ENCODE results near the gene SLC15A1.
A peak's percentile ranks its signal among the peaks of the same experiment; 100 is the strongest.
"Not testable (repeated sequence)": the region's sequence is repeated elsewhere in the genome, so short reads cannot be mapped to it uniquely, and the experiment has no call there.

Gene SLC15A1

GRCh38 chr13:98781045-98781444 is 28.6 kb upstream of the SLC15A1 start:
- DNase-seq, result no peak

GRCh38 chr13:98780451-98780850 is 28.0 kb upstream of the SLC15A1 start:
- no peak for DNase-seq

GRCh38 chr13:98779695-98780094 is 27.2 kb upstream of the SLC15A1 start:
- no peak for DNase-seq

GRCh38 chr13:98778749-98779148 is 26.3 kb upstream of the SLC15A1 start:
- no peak for DNase-seq

GRCh38 chr13:98776644-98777043 is 24.2 kb upstream of the SLC15A1 start:
- DNase-seq, result no peak

GRCh38 chr13:98775844-98776598 is 23.5 kb upstream of the SLC15A1 start:
- DNase-seq, result no peak

- DNase-seq, result no peak
These were observed 22.9 kb upstream of the SLC15A1 start for GRCh38 chr13:98775386-98775785.

GRCh38 chr13:98774776-98775175 is 22.3 kb upstream of the SLC15A1 start:
- DNase-seq, result no peak

GRCh38 chr13:98773921-98774320 is 21.4 kb upstream of the SLC15A1 start:
- no peak for DNase-seq

GRCh38 chr13:98772794-98773452 is 20.5 kb upstream of the SLC15A1 start:
- DNase-seq, result no peak

- no peak for DNase-seq
These were observed 19.6 kb upstream of the SLC15A1 start for GRCh38 chr13:98771838-98772611.

- no peak for DNase-seq
These were observed 17.3 kb upstream of the SLC15A1 start for GRCh38 chr13:98769736-98770135.

GRCh38 chr13:98768522-98768921 is 16.1 kb upstream of the SLC15A1 start:
- DNase-seq, result no peak

- DNase-seq, result no peak
These were observed 14.2 kb upstream of the SLC15A1 start for GRCh38 chr13:98766697-98767096.

GRCh38 chr13:98765996-98766519 is 13.6 kb upstream of the SLC15A1 start:
- DNase-seq, result peak; percentile 93

- DNase-seq, result peak; percentile 32
These were observed 9.6 kb upstream of the SLC15A1 start for GRCh38 chr13:98761986-98762616.

GRCh38 chr13:98761126-98761985 is 8.9 kb upstream of the SLC15A1 start:
- no peak for DNase-seq

- DNase-seq, result no peak
These were observed 3.3 kb upstream of the SLC15A1 start for GRCh38 chr13:98755729-98756128.

- DNase-seq, result no peak
These were observed 2.6 kb upstream of the SLC15A1 start for GRCh38 chr13:98755116-98755515.

- not testable (repeated sequence) for DNase-seq
These were observed 2.0 kb upstream of the SLC15A1 start for GRCh38 chr13:98754468-98754867.

- peak; percentile 70 for DNase-seq
These were observed 508 bp downstream of the SLC15A1 start for GRCh38 chr13:98751861-98752466.

- peak; percentile 44 for DNase-seq
These were observed 1.1 kb downstream of the SLC15A1 start for GRCh38 chr13:98751367-98751782.
